CD4-positive, alpha-beta T cell treated with Interferon alpha-2 for 1 hour (primary cell): ENCODE results near the gene RAB8B.

Experiments used
- DNase-seq, 2 donors: peaks; one replicate each; pipeline ENCODE4 v3.0.0-alpha.2; 2020 to 2022

The RAB8B gene

GRCh38 chr15:63238796-63239195 is 49.4 kb downstream of the RAB8B start:
- no peak for DNase-seq

- DNase-seq, result no peak
These were observed 50.7 kb downstream of the RAB8B start for GRCh38 chr15:63240109-63240508.

- no peak for DNase-seq
These were observed 51.9 kb downstream of the RAB8B start for GRCh38 chr15:63241316-63241715.

GRCh38 chr15:63243101-63243500 is 53.7 kb downstream of the RAB8B start:
- no peak for DNase-seq

- no peak for DNase-seq
These were observed 54.4 kb downstream of the RAB8B start for GRCh38 chr15:63243776-63244175.

- no peak for DNase-seq
These were observed 55.0 kb downstream of the RAB8B start for GRCh38 chr15:63244399-63244798.

DNA sequence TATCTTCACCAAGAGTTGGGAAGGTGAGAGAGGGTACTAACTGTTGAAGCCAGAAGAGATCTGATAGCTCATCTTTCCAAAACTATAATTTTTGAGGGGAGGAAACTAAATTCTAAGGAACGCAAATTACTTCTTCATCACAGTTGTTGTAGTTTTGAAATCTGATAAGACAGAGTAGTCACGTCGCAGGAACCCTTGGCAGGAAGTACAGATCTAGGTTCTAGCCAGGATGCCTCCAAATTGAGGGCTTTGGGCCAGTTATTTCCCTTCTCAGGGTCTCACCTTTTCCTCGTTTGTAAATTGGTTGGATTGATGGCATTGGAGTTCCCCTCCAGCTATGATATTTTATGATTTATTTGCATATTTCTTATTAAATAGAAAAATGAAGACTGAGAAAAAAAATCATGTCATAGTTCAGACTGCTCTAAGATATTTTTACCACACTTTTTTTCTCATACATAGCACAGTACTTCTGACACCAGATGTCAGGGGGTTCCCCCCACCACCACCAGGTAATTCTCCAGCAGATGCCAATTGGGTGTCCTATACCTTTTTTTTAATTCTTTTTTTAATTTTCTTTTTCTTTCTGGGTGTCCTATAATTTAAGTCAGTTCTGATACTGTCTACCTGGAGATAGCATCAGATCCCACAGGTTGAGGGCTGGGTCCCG is 55.7 kb downstream of the RAB8B start:
- DNase-seq, result peak in 1 of 2 donors; percentile 27

- peak; percentile 23 to 46 for DNase-seq
These were observed 57.5 kb downstream of the RAB8B start for GRCh38 chr15:63246691-63247469.

GRCh38 chr15:63250312-63250965 is 61.0 kb downstream of the RAB8B start:
- no peak for DNase-seq

GRCh38 chr15:63251701-63252100 is 62.3 kb downstream of the RAB8B start:
- DNase-seq, result no peak

- no peak for DNase-seq
These were observed 62.9 kb downstream of the RAB8B start for GRCh38 chr15:63252292-63252691.

DNA sequence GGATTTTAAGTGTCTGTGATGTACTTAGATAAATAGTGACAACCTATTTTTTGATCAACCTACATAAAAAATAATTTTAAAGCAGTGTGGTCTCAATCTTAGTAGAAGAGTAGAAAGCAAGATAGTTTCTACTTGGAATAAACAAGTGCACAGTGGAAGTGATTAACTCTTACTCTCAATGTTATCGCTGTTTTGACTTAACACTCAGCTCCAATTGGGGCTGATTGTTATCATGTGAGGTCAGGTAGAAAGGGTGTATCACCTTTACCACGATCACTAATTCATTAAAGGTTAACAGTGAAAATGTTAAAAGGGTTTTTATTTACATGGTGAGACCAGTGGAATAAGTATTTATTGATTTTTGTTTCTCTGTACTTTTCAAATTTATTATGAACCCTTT is 65.6 kb downstream of the RAB8B start:
- no peak for DNase-seq

DNA sequence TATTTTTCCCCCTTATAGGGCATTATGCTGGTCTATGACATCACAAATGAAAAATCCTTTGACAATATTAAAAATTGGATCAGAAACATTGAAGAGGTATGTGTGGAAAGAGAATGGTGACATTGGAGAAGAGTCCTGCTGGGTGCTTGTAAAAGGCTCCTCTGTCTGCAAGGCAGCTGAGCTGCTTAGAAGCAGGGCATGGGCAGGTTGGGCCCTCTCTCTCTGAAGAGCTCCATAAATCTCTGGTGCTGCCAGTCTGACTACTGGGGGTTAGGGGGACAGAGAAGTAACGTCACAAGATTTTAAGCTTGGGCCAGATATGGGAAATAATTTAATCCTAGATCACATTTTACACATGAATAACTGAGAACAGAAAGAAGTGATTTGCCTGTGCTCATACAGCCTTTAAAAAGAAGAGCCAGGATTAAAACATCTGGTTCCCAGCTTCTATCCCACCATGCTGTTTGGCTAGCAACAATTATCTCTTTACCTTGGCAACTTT is 66.1 kb downstream of the RAB8B start:
- DNase-seq, result no peak

DNA sequence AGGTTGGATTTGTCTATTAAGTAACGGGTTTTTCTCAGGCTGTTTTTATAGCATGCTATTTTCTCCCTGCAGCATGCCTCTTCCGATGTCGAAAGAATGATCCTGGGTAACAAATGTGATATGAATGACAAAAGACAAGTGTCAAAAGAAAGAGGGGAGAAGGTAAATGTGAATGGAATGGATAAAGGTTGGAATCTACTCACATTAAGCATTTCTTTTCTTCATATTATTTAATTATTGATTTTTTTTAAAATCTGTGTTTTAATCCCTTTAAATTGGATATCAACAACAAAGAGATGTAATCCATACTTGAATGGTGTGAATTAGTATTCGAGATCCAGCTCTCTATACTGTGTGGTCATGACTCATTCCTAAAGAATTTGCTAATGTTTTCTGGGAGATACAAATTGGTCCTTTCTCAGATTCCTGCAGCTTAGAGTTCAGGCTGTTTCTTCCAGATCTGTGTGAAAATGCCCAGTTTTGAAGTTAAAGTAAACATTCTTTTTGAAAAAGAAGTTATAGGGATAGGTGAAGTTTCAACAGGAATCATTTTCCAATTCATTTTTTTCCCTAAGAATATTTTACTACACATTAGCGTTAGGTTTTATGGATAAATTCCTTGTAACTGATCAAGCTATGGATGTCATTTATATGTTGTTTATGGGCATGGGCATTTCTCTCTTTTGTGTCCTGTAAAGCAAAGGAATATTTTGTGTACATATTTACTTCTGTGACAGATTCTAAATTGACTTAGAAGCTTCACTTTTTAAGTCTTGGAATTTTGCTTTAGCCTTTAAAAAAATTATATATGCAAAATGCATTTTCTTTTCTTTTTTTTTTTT is 67.2 kb downstream of the RAB8B start:
- DNase-seq, result no peak

GRCh38 chr15:63258658-63259057 is 69.3 kb downstream of the RAB8B start:
- DNase-seq, result no peak

DNA sequence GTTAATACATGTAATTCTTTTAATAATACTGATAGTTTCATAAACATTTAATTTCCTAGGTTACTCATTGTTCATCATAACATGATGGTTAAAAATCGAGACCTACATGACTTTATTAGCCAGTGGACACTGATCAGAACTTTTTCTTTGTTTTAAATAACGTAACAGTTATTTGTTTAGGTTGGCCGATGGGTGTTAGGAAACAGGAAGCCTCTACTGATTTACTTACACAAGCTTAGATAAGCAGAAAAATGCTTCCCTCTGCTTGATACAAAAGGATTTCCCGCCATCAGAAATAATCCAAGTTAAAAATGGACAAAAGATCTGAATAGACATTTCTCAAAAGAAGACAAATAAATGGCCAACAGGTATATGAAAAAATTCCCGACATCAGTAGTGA is 71.4 kb downstream of the RAB8B start:
- no peak for DNase-seq

GRCh38 chr15:63261311-63261710 is 71.9 kb downstream of the RAB8B start:
- no peak for DNase-seq

GRCh38 chr15:63263519-63263918 is 74.1 kb downstream of the RAB8B start:
- DNase-seq, result no peak

DNA sequence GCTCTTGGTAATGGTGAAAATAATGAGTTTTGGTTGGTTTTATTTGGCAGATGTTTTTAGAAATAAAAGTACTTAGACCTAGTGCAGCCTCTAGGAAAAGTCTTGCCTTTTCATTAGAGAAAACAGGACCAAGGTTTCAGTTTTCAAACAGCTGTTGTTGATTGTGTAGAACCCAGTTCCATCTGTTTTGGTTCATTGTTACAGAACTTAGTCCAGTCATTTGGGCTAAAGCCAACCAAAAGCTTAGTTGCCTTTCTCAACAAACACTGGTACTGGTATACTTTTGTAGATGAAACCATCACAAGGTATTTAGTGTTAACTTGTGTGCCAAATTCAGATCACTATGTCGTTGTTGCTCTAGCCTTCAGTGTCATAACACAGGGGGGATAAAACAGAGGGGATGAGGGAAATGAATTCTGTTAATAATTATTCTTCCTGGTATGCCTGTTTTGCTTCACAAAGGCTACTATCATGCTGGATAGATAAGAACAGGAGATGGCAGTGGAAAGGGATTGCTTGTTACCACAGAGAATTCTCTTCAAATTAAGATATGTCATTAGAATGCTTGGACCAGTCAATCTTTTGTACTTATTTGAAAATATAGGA is 75.4 kb downstream of the RAB8B start:
- no peak for DNase-seq

GRCh38 chr15:63274427-63274826 is 85.0 kb downstream of the RAB8B start:
- DNase-seq, result peak; percentile 4 to 19

GRCh38 chr15:63276342-63277037 is 87.1 kb downstream of the RAB8B start:
- DNase-seq, result no peak
